PC-9 (cell line): Measurements from ENCODE around the gene SHISAL2A. TPM values are rescaled to one million over a fixed set of nuclear protein-coding genes. Genes with fewer than 3 reads are reported as not detected.

Source experiments
- BruUV-seq: library from RNA; stranded (reverse); fragments of 400-500 nt; replicated peaks from 2 replicates; lab custom pipeline; 2021; lab: Mats Ljungman, UMichigan
- CTCF ChIA-PET: fragments of 300-600 bp; sonication (Branson Sonifier 250); formaldehyde crosslinking; loops from one replicate; lab custom pipeline; 2022; ENCODE audit warnings: antibody characterized with exemption; lab: Charles Lee
- POLR2A ChIA-PET: fragments of 300-600 bp; sonication (Branson Sonifier 250); formaldehyde crosslinking; loops from one replicate; lab custom pipeline; 2022; ENCODE audit warnings: antibody characterized with exemption; ENCODE audit not compliant: unreplicated experiment; lab: Charles Lee
- DNase-seq, 2 experiments: peaks; one replicate each; pipeline versions ENCODE4 v3.0.0 to v3.0.0-alpha.2; 2015 to 2022; ENCODE audit warnings: mixed read lengths in 1 of 2
- H2AFZ ChIP-seq: fragments of 200-600 bp; sonication (generic); 2 replicates; pipeline ENCODE4 v1.8.1; 2017; ENCODE audit warnings: antibody characterized with exemption
- H3F3A ChIP-seq: fragments of 200-600 bp; sonication (generic); 2 replicates; pipeline ENCODE4 v1.8.1; 2017; ENCODE audit warnings: antibody characterized with exemption, mild to moderate bottlenecking, low read depth; ENCODE audit not compliant: insufficient read depth
- H3K27ac ChIP-seq: fragments of 200-600 bp; sonication (generic); 2 replicates; pipeline ENCODE4 v1.6.1; 2016; ENCODE audit warnings: mixed run types
- H3K27me3 ChIP-seq: fragments of 200-600 bp; sonication (generic); 2 replicates; pipeline ENCODE4 v1.6.1; 2016; ENCODE audit warnings: low read depth, mixed run types; ENCODE audit not compliant: insufficient read depth
- H3K36me3 ChIP-seq: fragments of 200-600 bp; sonication (generic); 2 replicates; pipeline ENCODE4 v1.6.1; 2016; ENCODE audit warnings: low read depth, mixed run types
- H3K4me1 ChIP-seq: fragments of 200-600 bp; sonication (generic); replicated peaks from 2 replicates; pipeline ENCODE4 v1.6.1; 2016; ENCODE audit warnings: mixed run types; ENCODE audit not compliant: insufficient read depth
- H3K4me2 ChIP-seq: fragments of 200-600 bp; sonication (generic); 2 replicates; pipeline ENCODE4 v1.6.1; 2017; ENCODE audit warnings: mixed run types
- H3K4me3 ChIP-seq: fragments of 200-600 bp; sonication (generic); 2 replicates; pipeline ENCODE4 v1.6.1; 2016; ENCODE audit warnings: mixed run types
- H3K79me2 ChIP-seq: fragments of 200-600 bp; sonication (generic); 2 replicates; pipeline ENCODE4 v1.6.1; 2017; ENCODE audit warnings: low read depth, mixed run types
- H3K9me2 ChIP-seq: fragments of 200-600 bp; sonication (generic); 2 replicates; pipeline ENCODE4 v1.8.1; 2017; ENCODE audit warnings: mild to moderate bottlenecking; ENCODE audit not compliant: insufficient read depth
- H3K9me3 ChIP-seq: fragments of 200-600 bp; sonication (generic); 2 replicates; pipeline ENCODE4 v1.8.1; 2016; ENCODE audit warnings: low read depth; ENCODE audit not compliant: insufficient read depth
- H4K20me1 ChIP-seq: fragments of 200-600 bp; sonication (generic); 2 replicates; pipeline ENCODE4 v1.8.1; 2017; ENCODE audit not compliant: insufficient read depth
- CTCF ChIP-seq: fragments of 200-600 bp; sonication (generic); conservative IDR thresholded peaks from 2 replicates; pipeline ENCODE4 v1.6.1; 2017; ENCODE audit warnings: mixed run types, antibody characterized with exemption, mild to moderate bottlenecking, moderate library complexity
- EZH2 ChIP-seq: fragments of 200-600 bp; sonication (generic); IDR thresholded peaks from 2 replicates; pipeline ENCODE4 v1.8.0; 2017; ENCODE audit warnings: antibody characterized with exemption, low read depth
- intact Hi-C: fragments of 100-400 bp; cut with micrococcal nuclease; formaldehyde crosslinking; loops from one replicate; pipeline ENCODE4 v1.10.0; 2022; ENCODE audit not compliant: unreplicated experiment
- total RNA-seq: library from RNA; stranded (reverse); gene quantifications from 2 replicates; pipeline ENCODE4 v1.2.3, GENCODE V29; 2021

SHISAL2A gene
- total RNA-seq, 1 experiment from 2014 or later = not detected

- Histone ChIP-seq H3K27me3 (no peaks in the 10 kb centered on the region), H3K36me3 (no peaks in the 10 kb centered on the region), H3K4me2 (no peak overlapping the region), H3K9me2 (no peaks in the 10 kb centered on the region), H3K4me1 (peaks cover 9% of the 10 kb centered on the region), H3K79me2 (no peaks in the 10 kb centered on the region), H3F3A (no peaks in the 10 kb centered on the region), H3K27ac (no peak overlapping the region), H4K20me1 (no peaks in the 10 kb centered on the region), H2AFZ (no peak overlapping the region), H3K4me3 (no peak overlapping the region), H3K9me3 (no peaks in the 10 kb centered on the region; the same call in 1 of the 2 replicates)
- BruUV-seq = no TSS peak
- ChIA-PET CTCF (interaction anchor here (0.6 kb wide), 2 partner anchors 26 to 79 kb away, joined by 3 to 9 read pairs; no protein-coding TSS in a partner anchor), POLR2A (no interaction called here)
- DNase-seq = no peak
- intact Hi-C loops = no loop called here
- TF ChIP-seq EZH2 = no peak
Observed at GRCh38 chr1:52636721-52637695, 4.0 kb downstream of the SHISAL2A start.

- intact Hi-C loops = no loop called here
- Histone ChIP-seq H3K36me3 (no peaks in the 10 kb centered on the region), H3K4me1 (peaks cover 9% of the 10 kb centered on the region), H3K9me2 (no peaks in the 10 kb centered on the region), H3K4me3 (no peak overlapping the region), H3K27me3 (no peaks in the 10 kb centered on the region), H2AFZ (no peak overlapping the region), H3K79me2 (no peaks in the 10 kb centered on the region), H3K27ac (no peak overlapping the region), H4K20me1 (no peaks in the 10 kb centered on the region), H3K4me2 (no peak overlapping the region), H3F3A (no peaks in the 10 kb centered on the region), H3K9me3 (no peaks in the 10 kb centered on the region; the same call in 1 of the 2 replicates)
- POLR2A ChIA-PET = no interaction called here
- no TSS peak for BruUV-seq
- CTCF ChIA-PET = interaction anchor here (0.6 kb wide), 2 partner anchors 25 to 80 kb away, joined by 3 to 9 read pairs; no protein-coding TSS in a partner anchor
- TF ChIP-seq EZH2 = no peak
- no peak for TF ChIP-seq CTCF
- DNase-seq = no peak
Observed at GRCh38 chr1:52637946-52638345, 5.0 kb downstream of the SHISAL2A start.

GRCh38 chr1:52640697-52641096, 7.7 kb downstream of the SHISAL2A start:
- intact Hi-C loops = no loop called here
- ChIA-PET POLR2A (no interaction called here), CTCF (no interaction called here)

More at GRCh38 chr1:52640697-52641096, 7.7 kb downstream of the SHISAL2A start:
- no peaks in the 10 kb centered on the region for H3K9me2 ChIP-seq
- H3K4me1 ChIP-seq = peaks cover 1% of the 10 kb centered on the region
- TF ChIP-seq CTCF (no peak), EZH2 (no peak)
- H3K27me3 ChIP-seq = no peaks in the 10 kb centered on the region
- no peaks in the 10 kb centered on the region for H3K79me2 ChIP-seq
- no TSS peak for BruUV-seq
- no peak for DNase-seq
- no peak overlapping the region for H2AFZ ChIP-seq
- H3F3A ChIP-seq = no peaks in the 10 kb centered on the region
- no peak overlapping the region for H3K27ac ChIP-seq
- no peak overlapping the region for H3K4me3 ChIP-seq
- H3K36me3 ChIP-seq = no peaks in the 10 kb centered on the region
- no peaks in the 10 kb centered on the region for H4K20me1 ChIP-seq
- H3K9me3 ChIP-seq = no peaks in the 10 kb centered on the region
- no peak overlapping the region for H3K4me2 ChIP-seq
